ENCODE measurements around the gene GRAPL.
"Not testable (repeated sequence)": the region's sequence is repeated elsewhere in the genome, so short reads cannot be mapped to it uniquely, and the experiment has no call there.

GRAPL gene

DNA sequence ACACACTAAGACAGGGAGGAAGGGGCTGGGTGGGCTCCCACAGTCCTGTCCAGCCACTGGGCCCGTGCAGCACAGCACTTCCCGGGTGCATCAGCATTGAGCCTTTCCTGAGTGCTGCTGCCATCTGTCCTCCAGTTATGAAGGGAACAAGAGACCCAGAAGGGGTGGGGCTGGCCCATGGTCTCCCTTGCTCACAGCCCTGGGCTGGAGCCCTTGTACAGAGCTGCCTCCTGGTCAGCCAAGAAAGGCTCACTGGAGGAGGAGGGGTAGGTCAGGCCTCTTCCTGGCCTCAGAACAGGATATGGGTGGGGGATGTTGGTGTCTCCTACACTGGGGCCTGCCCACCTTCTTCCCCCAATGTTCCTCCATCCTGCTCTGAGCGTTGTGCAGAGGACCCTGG, 76.0 kb downstream of the GRAPL start:
- not testable (repeated sequence) for H3K36me3 Mint-ChIP-seq (ENCODE audit: low read depth); H3K27ac Mint-ChIP-seq; H3K4me1 Mint-ChIP-seq (ENCODE audit: low read depth); H3K9me3 Mint-ChIP-seq; H3K27me3 Mint-ChIP-seq; DNase-seq; H3K4me3 Mint-ChIP-seq
